B cell (primary cell): ENCODE measurements around the gene CDH13. TPM values are rescaled to one million over a fixed set of nuclear protein-coding genes. Genes with fewer than 3 reads are reported as not detected.

Experiments
- ATAC-seq: fragments of 200-7000 bp; cut with Tn5 transposase; one replicate; pipeline ENCODE4 v1.10.0; 2021; ENCODE audit warnings: low read depth, mild to moderate bottlenecking, moderate number of reproducible peaks, moderate library complexity
- CTCF ChIA-PET: fragments of 350-600 bp; sonication (Branson Sonifier 250); formaldehyde crosslinking; loops from one replicate; lab custom pipeline; 2021; ENCODE audit warnings: antibody characterized with exemption, inconsistent platforms; lab: Charles Lee
- POLR2A ChIA-PET: fragments of 350-600 bp; sonication (Branson Sonifier 250); formaldehyde crosslinking; loops from one replicate; lab custom pipeline; 2021; ENCODE audit warnings: antibody characterized with exemption; lab: Charles Lee
- DNase-seq: peaks from one replicate; pipeline ENCODE4 v3.0.0; 2013
- H2AFZ ChIP-seq: 2 replicates; pipeline ENCODE4 v1.6.1; 2012; ENCODE audit warnings: mild to moderate bottlenecking, low read depth, low read length; ENCODE audit not compliant: insufficient read depth, poor library complexity, severe bottlenecking
- H3K27ac ChIP-seq, 2 donors: 1 replicate in 1 of 2; 2 replicates in 1 of 2; pipeline ENCODE4 v1.5.1; 2012 to 2013; ENCODE audit warnings: low read length in 2 of 2, mild to moderate bottlenecking in 2 of 2, moderate library complexity in 1 of 2
- H3K27me3 ChIP-seq, 4 experiments: fragments of 200-600 bp in 1 of 4; sonication (generic) in 1 of 4; replicated peaks in 1 of 4; 1 replicate in 2 of 4; 2 replicates in 2 of 4; pipeline versions ENCODE4 v1.6.1 to v1.7.0; 2013 to 2016; ENCODE audit warnings: low read length in 3 of 4, mild to moderate bottlenecking in 2 of 4, mixed read lengths in 1 of 4, moderate library complexity in 1 of 4; ENCODE audit not compliant: insufficient read depth in 4 of 4, control insufficient read depth in 3 of 4; ENCODE audit errors: control extremely low read depth in 1 of 4
- H3K36me3 ChIP-seq, 2 experiments: replicated peaks in 1 of 2; 1 replicate in 1 of 2; 2 replicates in 1 of 2; pipeline versions ENCODE4 v1.6.1 to v1.7.1; 2013; ENCODE audit warnings: low read length in 1 of 2; ENCODE audit not compliant: insufficient read depth in 2 of 2, control insufficient read depth in 1 of 2; ENCODE audit errors: control extremely low read depth in 1 of 2, extremely low read depth in 1 of 2
- H3K4me1 ChIP-seq, 2 donors: fragments of 200-600 bp in 1 of 2; sonication (generic) in 1 of 2; 1 replicate in 1 of 2; 2 replicates in 1 of 2; pipeline versions ENCODE4 v1.5.1 to v1.6.1; 2013 to 2017; ENCODE audit warnings: low read length in 2 of 2; ENCODE audit not compliant: control insufficient read depth in 2 of 2, insufficient read depth in 2 of 2
- H3K4me2 ChIP-seq: replicated peaks from 2 replicates; pipeline ENCODE3; 2012; ENCODE audit warnings: mild to moderate bottlenecking, low read depth, low read length; ENCODE audit not compliant: poor library complexity, severe bottlenecking
- H3K4me3 ChIP-seq, 5 experiments: fragments of 200-600 bp in 1 of 5; sonication (generic) in 1 of 5; 1 replicate in 3 of 5; 2 replicates in 2 of 5; pipeline versions ENCODE4 v1.5.1 to v1.7.0; 2011 to 2016; ENCODE audit warnings: low read length in 4 of 5, mild to moderate bottlenecking in 4 of 5, low read depth in 2 of 5, control low read depth in 1 of 5, moderate library complexity in 1 of 5; ENCODE audit not compliant: insufficient read depth in 1 of 5; ENCODE audit errors: control extremely low read depth in 1 of 5, extremely low read depth in 1 of 5
- H3K79me2 ChIP-seq: fragments of 200-600 bp; sonication (generic); one replicate; pipeline ENCODE4 v1.6.0; 2016; ENCODE audit warnings: low read length; ENCODE audit not compliant: control insufficient read depth, insufficient read depth
- H3K9ac ChIP-seq: fragments of 200-600 bp; sonication (generic); 2 replicates; pipeline ENCODE4 v1.6.1; 2017; ENCODE audit warnings: mild to moderate bottlenecking, low read length, moderate library complexity
- H3K9me3 ChIP-seq, 3 donors: one replicate each; pipeline versions ENCODE4 v1.6.1 to v1.7.1; 2013; ENCODE audit warnings: low read length in 2 of 3; ENCODE audit not compliant: control insufficient read depth in 2 of 3, insufficient read depth in 1 of 3; ENCODE audit errors: control extremely low read depth in 1 of 3
- H4K20me1 ChIP-seq: 2 replicates; pipeline ENCODE4 v1.6.0; 2012; ENCODE audit warnings: mild to moderate bottlenecking, low read length; ENCODE audit not compliant: insufficient read depth, control insufficient read depth, poor library complexity, severe bottlenecking
- H3K27ac Mint-ChIP-seq: one replicate; pipeline ENCODE4 v1.8.0; 2021; ENCODE audit warnings: mixed read lengths
- H3K27me3 Mint-ChIP-seq: one replicate; pipeline ENCODE4 v1.8.0; 2021; ENCODE audit warnings: mixed read lengths
- H3K4me1 Mint-ChIP-seq: one replicate; pipeline ENCODE4 v1.8.0; 2021; ENCODE audit warnings: mixed read lengths
- H3K4me3 Mint-ChIP-seq: one replicate; pipeline ENCODE4 v1.8.0; 2021; ENCODE audit warnings: mixed read lengths
- H3K9me3 Mint-ChIP-seq: one replicate; pipeline ENCODE4 v1.8.0; 2022; ENCODE audit warnings: mixed read lengths; ENCODE audit not compliant: insufficient read depth
- EZH2 ChIP-seq: IDR thresholded peaks from 2 replicates; pipeline ENCODE4 v1.6.1; 2012; ENCODE audit warnings: borderline replicate concordance, low read depth, mild to moderate bottlenecking, moderate library complexity, low read length; ENCODE audit not compliant: insufficient read depth, poor library complexity, severe bottlenecking
- WGBS: methylation state at CpG from one replicate; pipeline ENCODE4 v1.1.5; 2013; ENCODE audit warnings: missing lambda C conversion rate; ENCODE audit not compliant: insufficient coverage; 5-methylcytosine and 5-hydroxymethylcytosine counted together
- intact Hi-C: fragments of 100-400 bp; cut with micrococcal nuclease; formaldehyde crosslinking; loops from one replicate; pipeline ENCODE4 v1.10.0; 2022
- polyA plus RNA-seq: library from polyadenylated mRNA; depleted of rRNA; stranded (reverse); fragments of >200 nt; gene quantifications from 2 replicates; pipeline ENCODE4 v1.2.3, GENCODE V29; 2012
- total RNA-seq, 2 donors: library from RNA; stranded (reverse); fragments of 120-200 nt in 1 of 2; gene quantifications; 1 replicate in 1 of 2; 2 replicates in 1 of 2; pipeline versions ENCODE4 v1.2.3 to v1.2.4, GENCODE V29; 2013 to 2022
- TF ChIP-seq, protein P1 (sequence below): fragments of 200-600 bp; IDR thresholded peaks from one replicate; pipeline ENCODE4 v1.8.0; 2022; ENCODE audit warnings: antibody characterized with exemption, mild to moderate bottlenecking

Gene CDH13
- total and polyA plus RNA-seq, 2 donors (not counting 1 experiment from before 2014, with no cell fraction given), result not detected

- Histone ChIP-seq H3K9me3 (no peaks in the 10 kb centered on the region), H3K79me2 (no peaks in the 10 kb centered on the region), H3K4me1 (no peaks in the 10 kb centered on the region), H4K20me1 (no peaks in the 10 kb centered on the region), H2AFZ (no peak overlapping the region), H3K9ac (no peak overlapping the region), H3K27me3 (no peaks in the 10 kb centered on the region), H3K4me3 (no peak overlapping the region), H3K27ac (no peak overlapping the region), H3K36me3 (no peaks in the 10 kb centered on the region), H3K4me2 (no peak overlapping the region)
- POLR2A ChIA-PET, result no interaction called here
- no peaks in the 10 kb centered on the region for H3K9me3 Mint-ChIP-seq
- no peak overlapping the region for H3K27ac Mint-ChIP-seq
- TF ChIP-seq EZH2, result no peak
- TF ChIP-seq, protein P1, sequence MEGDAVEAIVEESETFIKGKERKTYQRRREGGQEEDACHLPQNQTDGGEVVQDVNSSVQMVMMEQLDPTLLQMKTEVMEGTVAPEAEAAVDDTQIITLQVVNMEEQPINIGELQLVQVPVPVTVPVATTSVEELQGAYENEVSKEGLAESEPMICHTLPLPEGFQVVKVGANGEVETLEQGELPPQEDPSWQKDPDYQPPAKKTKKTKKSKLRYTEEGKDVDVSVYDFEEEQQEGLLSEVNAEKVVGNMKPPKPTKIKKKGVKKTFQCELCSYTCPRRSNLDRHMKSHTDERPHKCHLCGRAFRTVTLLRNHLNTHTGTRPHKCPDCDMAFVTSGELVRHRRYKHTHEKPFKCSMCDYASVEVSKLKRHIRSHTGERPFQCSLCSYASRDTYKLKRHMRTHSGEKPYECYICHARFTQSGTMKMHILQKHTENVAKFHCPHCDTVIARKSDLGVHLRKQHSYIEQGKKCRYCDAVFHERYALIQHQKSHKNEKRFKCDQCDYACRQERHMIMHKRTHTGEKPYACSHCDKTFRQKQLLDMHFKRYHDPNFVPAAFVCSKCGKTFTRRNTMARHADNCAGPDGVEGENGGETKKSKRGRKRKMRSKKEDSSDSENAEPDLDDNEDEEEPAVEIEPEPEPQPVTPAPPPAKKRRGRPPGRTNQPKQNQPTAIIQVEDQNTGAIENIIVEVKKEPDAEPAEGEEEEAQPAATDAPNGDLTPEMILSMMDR, result no peak
- H3K4me3 Mint-ChIP-seq, result no peak overlapping the region
- intact Hi-C loops, result no loop called here
- ATAC-seq (no peak), DNase-seq (no peak)
- CTCF ChIA-PET, result no interaction called here
- H3K27me3 Mint-ChIP-seq, result no peaks in the 10 kb centered on the region
- H3K4me1 Mint-ChIP-seq, result no peaks in the 10 kb centered on the region
Observed at GRCh38 chr16:82586130-82586529, 40.6 kb upstream of the CDH13 start.

DNA sequence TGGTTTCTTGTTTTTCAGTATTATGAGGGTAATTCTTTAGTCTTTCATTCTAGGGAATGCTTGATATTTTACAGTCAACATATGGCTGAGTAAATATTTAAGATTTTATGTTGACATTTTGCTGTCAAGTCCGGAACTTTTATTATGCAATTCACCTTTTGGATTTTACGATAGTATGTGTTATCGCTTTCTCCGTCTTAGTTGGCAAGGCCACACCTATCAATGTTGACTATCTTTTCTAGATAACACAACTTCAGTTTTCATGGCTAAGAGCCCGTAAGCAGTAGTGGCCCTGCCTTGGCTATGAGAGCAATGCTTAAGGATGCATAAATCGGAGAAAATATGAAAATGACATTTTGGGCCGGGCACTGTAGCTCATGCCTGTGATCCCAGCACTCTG is 39.5 kb upstream of the CDH13 start:
- Mint-ChIP-seq H3K9me3 (no peaks in the 10 kb centered on the region), H3K27me3 (no peaks in the 10 kb centered on the region), H3K4me1 (no peaks in the 10 kb centered on the region), H3K4me3 (no peak overlapping the region), H3K27ac (no peak overlapping the region)
- H4K20me1 ChIP-seq, result no peaks in the 10 kb centered on the region
- WGBS, result 97% methylated on average over 5 of the region's 7 CpGs
- no peaks in the 10 kb centered on the region for H3K36me3 ChIP-seq
- H3K4me3 ChIP-seq, result no peak overlapping the region
- ATAC-seq, result no peak
- no peaks in the 10 kb centered on the region for H3K9me3 ChIP-seq
- no peaks in the 10 kb centered on the region for H3K79me2 ChIP-seq
- no peak overlapping the region for H3K9ac ChIP-seq
- CTCF ChIA-PET, result no interaction called here
- no peaks in the 10 kb centered on the region for H3K4me1 ChIP-seq
- intact Hi-C loops, result no loop called here
- no peaks in the 10 kb centered on the region for H3K27me3 ChIP-seq
- no peak overlapping the region for H2AFZ ChIP-seq
- POLR2A ChIA-PET, result no interaction called here
- H3K4me2 ChIP-seq, result no peak overlapping the region
- no peak overlapping the region for H3K27ac ChIP-seq
- no peak for DNase-seq
- TF ChIP-seq, protein P1, result no peak
- no peak for TF ChIP-seq EZH2
